Neural cell (in vitro differentiated cells): ENCODE measurements around the gene LZTS2.

Experiments
- CTCF ChIP-seq: fragments of 450-650 bp; IDR thresholded peaks from 2 replicates; pipeline ENCODE4 v1.5.1; 2014; ENCODE audit warnings: antibody characterized with exemption, mild to moderate bottlenecking, moderate library complexity; ENCODE audit not compliant: poor library complexity, severe bottlenecking
- EP300 ChIP-seq: fragments of 450-650 bp; conservative IDR thresholded peaks from 2 replicates; pipeline ENCODE4 v1.6.1; 2014; ENCODE audit warnings: antibody characterized with exemption, mild to moderate bottlenecking, moderate library complexity; ENCODE audit not compliant: poor library complexity, severe bottlenecking
- MXI1 ChIP-seq: fragments of 450-650 bp; conservative IDR thresholded peaks from 2 replicates; pipeline ENCODE4 v1.6.1; 2014; ENCODE audit warnings: antibody characterized with exemption, mild to moderate bottlenecking; ENCODE audit not compliant: poor library complexity, severe bottlenecking
- POLR2AphosphoS5 ChIP-seq: IDR thresholded peaks from 2 replicates; pipeline ENCODE4 v1.6.1; 2012
- RAD21 ChIP-seq: fragments of 450-650 bp; conservative IDR thresholded peaks from 2 replicates; pipeline ENCODE4 v1.6.1; 2014; ENCODE audit warnings: antibody characterized with exemption, mild to moderate bottlenecking, moderate library complexity
- TAF1 ChIP-seq: IDR thresholded peaks from 2 replicates; pipeline ENCODE4 v1.6.1; 2012; ENCODE audit warnings: low read depth

- TF ChIP-seq CTCF, result no peak
- TF ChIP-seq POLR2AphosphoS5, result no peak
- TF ChIP-seq RAD21, result no peak
- TF ChIP-seq MXI1, result no peak
- TF ChIP-seq TAF1, result no peak
- no peak for TF ChIP-seq EP300
Observed at GRCh38 chr10:101055411-101055810, 55.8 kb downstream of the LZTS2 start.
